Smooth muscle cell (in vitro differentiated cells): ENCODE measurements around the gene RAD54L. TPM values are rescaled to one million over a fixed set of nuclear protein-coding genes. Genes with fewer than 3 reads are reported as not detected.

ENCODE experiments used
- DNase-seq: peaks from one replicate; lab custom pipeline; 2025; ENCODE audit not compliant: unreplicated experiment; lab: John Stamatoyannopoulos, UW
- H2AFZ ChIP-seq: fragments of 200-600 bp; sonication (generic); 2 replicates; pipeline ENCODE4 v1.6.0; 2016; ENCODE audit warnings: antibody characterized with exemption, low read depth, mild to moderate bottlenecking
- H3F3A ChIP-seq: fragments of 200-600 bp; sonication (generic); 2 replicates; pipeline ENCODE4 v1.6.0; 2017; ENCODE audit warnings: antibody characterized with exemption, low read depth
- H3K27ac ChIP-seq: fragments of 200-600 bp; sonication (generic); 2 replicates; pipeline ENCODE4 v1.5.1; 2016; ENCODE audit warnings: low read depth, mild to moderate bottlenecking
- H3K27me3 ChIP-seq: fragments of 200-600 bp; sonication (generic); 2 replicates; pipeline ENCODE4 v1.6.1; 2016; ENCODE audit warnings: low read depth, mild to moderate bottlenecking
- H3K36me3 ChIP-seq: fragments of 200-600 bp; sonication (generic); 2 replicates; pipeline ENCODE4 v1.5.1; 2016; ENCODE audit warnings: low read depth
- H3K4me1 ChIP-seq: fragments of 200-600 bp; sonication (generic); 2 replicates; pipeline ENCODE4 v1.5.1; 2016; ENCODE audit warnings: low read depth
- H3K4me2 ChIP-seq: fragments of 200-600 bp; sonication (generic); 2 replicates; pipeline ENCODE4 v1.6.0; 2016; ENCODE audit warnings: mild to moderate bottlenecking
- H3K4me3 ChIP-seq: fragments of 200-600 bp; sonication (generic); 2 replicates; pipeline ENCODE4 v1.5.1; 2016; ENCODE audit warnings: mild to moderate bottlenecking
- H3K79me2 ChIP-seq: fragments of 200-600 bp; sonication (generic); 2 replicates; pipeline ENCODE4 v1.6.0; 2016; ENCODE audit warnings: low read depth, mild to moderate bottlenecking
- H3K9ac ChIP-seq: fragments of 200-600 bp; sonication (generic); 2 replicates; pipeline ENCODE4 v1.6.0; 2016; ENCODE audit warnings: low read depth
- H3K9me3 ChIP-seq: fragments of 200-600 bp; sonication (generic); replicated peaks from 2 replicates; pipeline ENCODE4 v1.5.1; 2016; ENCODE audit warnings: low read depth
- H4K20me1 ChIP-seq: fragments of 200-600 bp; sonication (generic); 2 replicates; pipeline ENCODE4 v1.6.0; 2016; ENCODE audit warnings: low read depth
- CTCF ChIP-seq: fragments of 200-600 bp; sonication (generic); IDR thresholded peaks from 2 replicates; pipeline ENCODE4 v1.5.1; 2017; ENCODE audit warnings: borderline replicate concordance, mild to moderate bottlenecking, antibody characterized with exemption; ENCODE audit not compliant: insufficient read depth, poor library complexity, severe bottlenecking
- WGBS: methylation state at CpG from one replicate; pipeline ENCODE4 v1.1.7; 2016; ENCODE audit warnings: low lambda C conversion rate; 5-methylcytosine and 5-hydroxymethylcytosine counted together
- polyA plus RNA-seq: library from polyadenylated mRNA; unstranded; fragments of >200 nt; fragmentation: Nextera tagmentation; extraction: Ambion mirVana; gene quantifications from 2 replicates; pipeline ENCODE4 v1.2.1, GENCODE V29; 2016
- total RNA-seq: library from RNA; depleted of rRNA; stranded (reverse); fragments of >200 nt; gene quantifications from 2 replicates; pipeline ENCODE4 v1.2.3, GENCODE V29; 2014

Gene RAD54L
- total and polyA plus RNA-seq, 2 experiments from 2014 or later, result 4.9 to 5.6 TPM

GRCh38 chr1:46274225-46275029 is 26.9 kb downstream of the RAD54L start:
- TF ChIP-seq CTCF, result no peak
- no peaks in the 10 kb centered on the region for H4K20me1 ChIP-seq
- no peaks in the 10 kb centered on the region for H3K9me3 ChIP-seq
- H3K9ac ChIP-seq, result no peak overlapping the region
- no peaks in the 10 kb centered on the region for H3K79me2 ChIP-seq
- no peak overlapping the region for H2AFZ ChIP-seq
- H3K36me3 ChIP-seq, result no peaks in the 10 kb centered on the region
- no peak for DNase-seq
- H3K27me3 ChIP-seq, result no peaks in the 10 kb centered on the region
- H3F3A ChIP-seq, result peaks cover 28% of the 10 kb centered on the region
- no peak overlapping the region for H3K27ac ChIP-seq
- no peaks in the 10 kb centered on the region for H3K4me1 ChIP-seq
- WGBS, result 98% methylated on average over 6 of the region's 6 CpGs
- no peak overlapping the region for H3K4me2 ChIP-seq
- H3K4me3 ChIP-seq, result no peak overlapping the region

- H3K27me3 ChIP-seq, result no peaks in the 10 kb centered on the region
- no peaks in the 10 kb centered on the region for H3K79me2 ChIP-seq
- H4K20me1 ChIP-seq, result no peaks in the 10 kb centered on the region
- no peak for DNase-seq
- peaks cover 34% of the 10 kb centered on the region for H3F3A ChIP-seq
- H3K9me3 ChIP-seq, result no peaks in the 10 kb centered on the region
- no peak overlapping the region for H3K27ac ChIP-seq
- WGBS, result over 99% methylated on average over 6 of the region's 6 CpGs
- H3K36me3 ChIP-seq, result no peaks in the 10 kb centered on the region
- no peak for TF ChIP-seq CTCF
- H3K4me1 ChIP-seq, result no peaks in the 10 kb centered on the region
- no peak overlapping the region for H2AFZ ChIP-seq
- no peak overlapping the region for H3K9ac ChIP-seq
- no peak overlapping the region for H3K4me3 ChIP-seq
- H3K4me2 ChIP-seq, result no peak overlapping the region
Measured at GRCh38 chr1:46275030-46275337, 27.4 kb downstream of the RAD54L start.

DNA sequence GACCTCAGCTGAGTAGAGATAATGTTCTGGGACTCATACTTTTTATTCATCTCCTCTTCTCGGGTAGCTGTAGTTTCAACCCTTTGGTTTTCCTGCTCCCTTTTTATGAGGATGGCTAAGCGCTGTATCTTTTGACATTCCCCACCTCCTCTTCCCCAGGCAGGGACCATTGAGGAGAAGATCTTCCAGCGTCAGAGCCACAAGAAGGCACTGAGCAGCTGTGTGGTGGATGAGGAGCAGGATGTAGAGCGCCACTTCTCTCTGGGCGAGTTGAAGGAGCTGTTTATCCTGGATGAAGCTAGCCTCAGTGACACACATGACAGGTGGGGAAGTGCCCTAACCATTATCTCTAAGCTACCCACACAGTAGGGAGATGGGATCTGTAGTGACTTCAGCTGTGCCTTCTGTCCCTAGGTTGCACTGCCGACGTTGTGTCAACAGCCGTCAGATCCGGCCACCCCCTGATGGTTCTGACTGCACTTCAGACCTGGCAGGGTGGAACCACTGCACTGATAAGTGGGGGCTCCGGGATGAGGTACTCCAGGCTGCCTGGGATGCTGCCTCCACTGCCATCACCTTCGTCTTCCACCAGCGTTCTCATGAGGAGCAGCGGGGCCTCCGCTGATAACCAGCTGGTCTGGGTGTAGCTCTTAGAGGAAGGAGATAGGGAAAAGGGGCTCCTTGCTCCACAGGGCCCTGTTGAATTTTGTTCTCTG is 30.3 kb downstream of the RAD54L start:
- Histone ChIP-seq H3K4me1 (no peaks in the 10 kb centered on the region), H3K9ac (no peak overlapping the region), H3K9me3 (no peaks in the 10 kb centered on the region), H3K79me2 (no peaks in the 10 kb centered on the region), H3K27me3 (no peaks in the 10 kb centered on the region), H3K4me3 (no peak overlapping the region), H2AFZ (no peak overlapping the region), H3K27ac (no peak overlapping the region), H4K20me1 (peaks cover 12% of the 10 kb centered on the region), H3K4me2 (no peak overlapping the region), H3K36me3 (peaks cover 3% of the 10 kb centered on the region), H3F3A (peaks cover 38% of the 10 kb centered on the region)
- no peak for DNase-seq
- TF ChIP-seq CTCF, result no peak
- WGBS, result 97% methylated on average over 14 of the region's 14 CpGs
